GM23338 (cell line): ENCODE results near the gene PCBP4. TPM values are rescaled to one million over a fixed set of nuclear protein-coding genes. Genes with fewer than 3 reads are reported as not detected.

ENCODE experiments used
- ATAC-seq: fragments of 200-7000 bp; cut with Tn5 transposase; 3 replicates; pipeline ENCODE4 v1.9.1; 2020
- DNase-seq: peaks from one replicate; pipeline ENCODE4 v3.0.0-alpha.2; 2015; ENCODE audit warnings: low spot score
- H2AFZ ChIP-seq: fragments of 200-600 bp; sonication (generic); 2 replicates; pipeline ENCODE4 v1.8.0; 2016; ENCODE audit warnings: antibody characterized with exemption, mild to moderate bottlenecking, moderate library complexity
- H3F3A ChIP-seq: fragments of 200-600 bp; sonication (generic); replicated peaks from 2 replicates; pipeline ENCODE4 v1.8.0; 2017; ENCODE audit warnings: antibody characterized with exemption, mixed run types, low read depth
- H3K27ac ChIP-seq: fragments of 200-600 bp; sonication (generic); 2 replicates; pipeline ENCODE4 v1.6.1; 2016; ENCODE audit warnings: low read depth
- H3K27me3 ChIP-seq: fragments of 200-600 bp; sonication (generic); 2 replicates; pipeline ENCODE4 v1.8.0; 2016; ENCODE audit warnings: mild to moderate bottlenecking, mixed run types, moderate library complexity; ENCODE audit not compliant: insufficient read depth
- H3K36me3 ChIP-seq: fragments of 200-600 bp; sonication (generic); 2 replicates; pipeline ENCODE4 v1.8.0; 2016; ENCODE audit warnings: mild to moderate bottlenecking; ENCODE audit not compliant: insufficient read depth
- H3K4me1 ChIP-seq: fragments of 200-600 bp; sonication (generic); 2 replicates; pipeline ENCODE4 v1.8.0; 2016; ENCODE audit warnings: mild to moderate bottlenecking, moderate library complexity; ENCODE audit not compliant: insufficient read depth
- H3K4me2 ChIP-seq: fragments of 200-600 bp; sonication (generic); 2 replicates; pipeline ENCODE4 v1.7.1; 2017; ENCODE audit warnings: mixed run types
- H3K4me3 ChIP-seq: fragments of 200-600 bp; sonication (generic); 2 replicates; pipeline ENCODE4 v1.6.1; 2016; ENCODE audit warnings: mixed run types
- H3K79me2 ChIP-seq: fragments of 200-600 bp; sonication (generic); replicated peaks from 2 replicates; pipeline ENCODE4 v1.8.0; 2017; ENCODE audit warnings: mild to moderate bottlenecking; ENCODE audit not compliant: insufficient read depth
- H3K9me2 ChIP-seq: fragments of 200-600 bp; sonication (generic); 2 replicates; pipeline ENCODE4 v1.8.0; 2017; ENCODE audit not compliant: insufficient read depth
- H4K20me1 ChIP-seq: fragments of 200-600 bp; sonication (generic); replicated peaks from 2 replicates; pipeline ENCODE4 v1.8.0; 2017; ENCODE audit warnings: mild to moderate bottlenecking; ENCODE audit not compliant: insufficient read depth
- H3K27ac Mint-ChIP-seq: 2 replicates; pipeline ENCODE4 v1.8.0; 2020; ENCODE audit warnings: inconsistent platforms, mild to moderate bottlenecking, moderate library complexity, mixed read lengths
- H3K27me3 Mint-ChIP-seq: 3 replicates; pipeline ENCODE4 v1.8.0; 2022; ENCODE audit warnings: low read depth, mild to moderate bottlenecking, moderate library complexity, mixed read lengths, inconsistent platforms; ENCODE audit not compliant: insufficient read depth, poor library complexity
- H3K36me3 Mint-ChIP-seq: 3 replicates; pipeline ENCODE4 v1.8.0; 2021; ENCODE audit warnings: low read depth, mild to moderate bottlenecking, inconsistent platforms, moderate library complexity, mixed read lengths
- H3K4me1 Mint-ChIP-seq: 3 replicates; pipeline ENCODE4 v1.8.0; 2020; ENCODE audit warnings: mild to moderate bottlenecking, inconsistent platforms, mixed read lengths
- H3K4me3 Mint-ChIP-seq: 3 replicates; pipeline ENCODE4 v1.8.0; 2021; ENCODE audit warnings: moderate library complexity, mild to moderate bottlenecking, inconsistent platforms, mixed read lengths
- H3K9me3 Mint-ChIP-seq: 3 replicates; pipeline ENCODE4 v1.8.0; 2020; ENCODE audit warnings: moderate library complexity, mild to moderate bottlenecking, inconsistent platforms, mixed read lengths
- CREB1 ChIP-seq: fragments of 250-450 bp; sonication (Bioruptor Pico); IDR thresholded peaks from 2 replicates; pipeline ENCODE4 v1.5.0; 2020; ENCODE audit warnings: low read depth, mild to moderate bottlenecking, moderate library complexity
- EZH2phosphoT487 ChIP-seq: fragments of 200-600 bp; sonication (generic); IDR thresholded peaks from one replicate; pipeline ENCODE4 v1.8.1; 2018; ENCODE audit warnings: antibody characterized with exemption; ENCODE audit not compliant: unreplicated experiment
- JUNB ChIP-seq: IDR thresholded peaks from one replicate; pipeline ENCODE4 v1.6.1; 2016; ENCODE audit warnings: antibody characterized with exemption; ENCODE audit not compliant: unreplicated experiment
- NANOG ChIP-seq: IDR thresholded peaks from 2 replicates; pipeline ENCODE4 v1.6.1; 2016; ENCODE audit warnings: antibody characterized with exemption, borderline replicate concordance
- STAT1 ChIP-seq: IDR thresholded peaks from one replicate; pipeline ENCODE4 v1.6.1; 2016; ENCODE audit warnings: antibody characterized with exemption; ENCODE audit not compliant: unreplicated experiment
- ZNF114 ChIP-seq: fragments of 250-450 bp; sonication (Bioruptor Pico); IDR thresholded peaks from 2 replicates; pipeline ENCODE4 v1.5.0; 2020; ENCODE audit warnings: mild to moderate bottlenecking, moderate library complexity
- ZNF331 ChIP-seq: fragments of 250-450 bp; sonication (Bioruptor Pico); IDR thresholded peaks from 2 replicates; pipeline ENCODE4 v1.5.0; 2020; ENCODE audit warnings: low read depth, mild to moderate bottlenecking, moderate library complexity
- polyA plus RNA-seq: library from polyadenylated mRNA; unstranded; fragments of >200 nt; fragmentation: Nextera tagmentation; extraction: Ambion mirVana; gene quantifications from 2 replicates; pipeline ENCODE4 v1.2.1, GENCODE V29; 2016
- total RNA-seq: library from RNA; depleted of rRNA; stranded (reverse); fragments of >200 nt; shearing (Covaris generic); gene quantifications from 2 replicates; pipeline ENCODE4 v1.2.3, GENCODE V29; 2014
- TF ChIP-seq, protein P1 (sequence below): IDR thresholded peaks from 2 replicates; pipeline ENCODE4 v1.6.1; 2016; ENCODE audit warnings: antibody characterized with exemption
- TF ChIP-seq, protein P2 (sequence below): IDR thresholded peaks from one replicate; pipeline ENCODE4 v1.6.1; 2018; ENCODE audit warnings: antibody characterized with exemption; ENCODE audit not compliant: unreplicated experiment
- TF ChIP-seq, protein P3 (sequence below): fragments of 250-450 bp; sonication (Bioruptor Pico); IDR thresholded peaks from 2 replicates; pipeline ENCODE4 v1.5.0; 2020; ENCODE audit warnings: mild to moderate bottlenecking, moderate library complexity

The PCBP4 gene
- total and polyA plus RNA-seq, 2 experiments from 2014 or later, result 11.8 to 37.6 TPM

DNA sequence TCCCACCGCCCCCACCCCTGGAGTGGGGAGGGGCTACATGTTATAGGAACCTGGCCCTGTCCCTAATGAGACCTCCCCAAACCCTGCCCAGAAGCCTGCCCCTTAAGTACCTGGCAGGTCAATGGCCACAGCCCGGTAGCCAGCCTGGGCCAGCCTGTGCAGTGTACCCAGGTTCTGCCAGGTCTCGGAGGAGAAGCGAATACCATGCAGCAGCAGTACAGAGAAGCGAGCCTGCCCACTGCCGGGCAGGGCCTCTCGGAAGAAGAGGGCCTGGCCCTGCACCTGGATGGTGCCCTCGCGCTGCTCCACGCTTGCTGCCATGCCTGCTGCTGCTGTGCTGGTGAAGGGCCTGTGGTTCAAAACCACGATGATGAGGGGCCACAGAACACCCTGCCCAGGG, 4.1 kb upstream of the PCBP4 start:
- no peaks in the 10 kb centered on the region for H4K20me1 ChIP-seq
- Mint-ChIP-seq H3K36me3 (peaks cover 3% of the 10 kb centered on the region; the same call in 2 of the 3 replicates), H3K27ac (no peak overlapping the region), H3K27me3 (peaks cover 37% of the 10 kb centered on the region), H3K9me3 (no peaks in the 10 kb centered on the region; the same call in 1 of the 3 replicates), H3K4me1 (peaks cover 43% of the 10 kb centered on the region), H3K4me3 (no peak overlapping the region)
- no peak overlapping the region for H3K4me2 ChIP-seq
- peaks cover 35% of the 10 kb centered on the region for H3K4me1 ChIP-seq
- TF ChIP-seq ZNF331 (no peak), STAT1 (no peak), NANOG (no peak), CREB1 (no peak), ZNF114 (no peak), JUNB (no peak), EZH2phosphoT487 (no peak)
- TF ChIP-seq, protein P1, sequence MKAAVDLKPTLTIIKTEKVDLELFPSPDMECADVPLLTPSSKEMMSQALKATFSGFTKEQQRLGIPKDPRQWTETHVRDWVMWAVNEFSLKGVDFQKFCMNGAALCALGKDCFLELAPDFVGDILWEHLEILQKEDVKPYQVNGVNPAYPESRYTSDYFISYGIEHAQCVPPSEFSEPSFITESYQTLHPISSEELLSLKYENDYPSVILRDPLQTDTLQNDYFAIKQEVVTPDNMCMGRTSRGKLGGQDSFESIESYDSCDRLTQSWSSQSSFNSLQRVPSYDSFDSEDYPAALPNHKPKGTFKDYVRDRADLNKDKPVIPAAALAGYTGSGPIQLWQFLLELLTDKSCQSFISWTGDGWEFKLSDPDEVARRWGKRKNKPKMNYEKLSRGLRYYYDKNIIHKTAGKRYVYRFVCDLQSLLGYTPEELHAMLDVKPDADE, result no peak
- TF ChIP-seq, protein P2, sequence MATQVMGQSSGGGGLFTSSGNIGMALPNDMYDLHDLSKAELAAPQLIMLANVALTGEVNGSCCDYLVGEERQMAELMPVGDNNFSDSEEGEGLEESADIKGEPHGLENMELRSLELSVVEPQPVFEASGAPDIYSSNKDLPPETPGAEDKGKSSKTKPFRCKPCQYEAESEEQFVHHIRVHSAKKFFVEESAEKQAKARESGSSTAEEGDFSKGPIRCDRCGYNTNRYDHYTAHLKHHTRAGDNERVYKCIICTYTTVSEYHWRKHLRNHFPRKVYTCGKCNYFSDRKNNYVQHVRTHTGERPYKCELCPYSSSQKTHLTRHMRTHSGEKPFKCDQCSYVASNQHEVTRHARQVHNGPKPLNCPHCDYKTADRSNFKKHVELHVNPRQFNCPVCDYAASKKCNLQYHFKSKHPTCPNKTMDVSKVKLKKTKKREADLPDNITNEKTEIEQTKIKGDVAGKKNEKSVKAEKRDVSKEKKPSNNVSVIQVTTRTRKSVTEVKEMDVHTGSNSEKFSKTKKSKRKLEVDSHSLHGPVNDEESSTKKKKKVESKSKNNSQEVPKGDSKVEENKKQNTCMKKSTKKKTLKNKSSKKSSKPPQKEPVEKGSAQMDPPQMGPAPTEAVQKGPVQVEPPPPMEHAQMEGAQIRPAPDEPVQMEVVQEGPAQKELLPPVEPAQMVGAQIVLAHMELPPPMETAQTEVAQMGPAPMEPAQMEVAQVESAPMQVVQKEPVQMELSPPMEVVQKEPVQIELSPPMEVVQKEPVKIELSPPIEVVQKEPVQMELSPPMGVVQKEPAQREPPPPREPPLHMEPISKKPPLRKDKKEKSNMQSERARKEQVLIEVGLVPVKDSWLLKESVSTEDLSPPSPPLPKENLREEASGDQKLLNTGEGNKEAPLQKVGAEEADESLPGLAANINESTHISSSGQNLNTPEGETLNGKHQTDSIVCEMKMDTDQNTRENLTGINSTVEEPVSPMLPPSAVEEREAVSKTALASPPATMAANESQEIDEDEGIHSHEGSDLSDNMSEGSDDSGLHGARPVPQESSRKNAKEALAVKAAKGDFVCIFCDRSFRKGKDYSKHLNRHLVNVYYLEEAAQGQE, result no peak
- TF ChIP-seq, protein P3, sequence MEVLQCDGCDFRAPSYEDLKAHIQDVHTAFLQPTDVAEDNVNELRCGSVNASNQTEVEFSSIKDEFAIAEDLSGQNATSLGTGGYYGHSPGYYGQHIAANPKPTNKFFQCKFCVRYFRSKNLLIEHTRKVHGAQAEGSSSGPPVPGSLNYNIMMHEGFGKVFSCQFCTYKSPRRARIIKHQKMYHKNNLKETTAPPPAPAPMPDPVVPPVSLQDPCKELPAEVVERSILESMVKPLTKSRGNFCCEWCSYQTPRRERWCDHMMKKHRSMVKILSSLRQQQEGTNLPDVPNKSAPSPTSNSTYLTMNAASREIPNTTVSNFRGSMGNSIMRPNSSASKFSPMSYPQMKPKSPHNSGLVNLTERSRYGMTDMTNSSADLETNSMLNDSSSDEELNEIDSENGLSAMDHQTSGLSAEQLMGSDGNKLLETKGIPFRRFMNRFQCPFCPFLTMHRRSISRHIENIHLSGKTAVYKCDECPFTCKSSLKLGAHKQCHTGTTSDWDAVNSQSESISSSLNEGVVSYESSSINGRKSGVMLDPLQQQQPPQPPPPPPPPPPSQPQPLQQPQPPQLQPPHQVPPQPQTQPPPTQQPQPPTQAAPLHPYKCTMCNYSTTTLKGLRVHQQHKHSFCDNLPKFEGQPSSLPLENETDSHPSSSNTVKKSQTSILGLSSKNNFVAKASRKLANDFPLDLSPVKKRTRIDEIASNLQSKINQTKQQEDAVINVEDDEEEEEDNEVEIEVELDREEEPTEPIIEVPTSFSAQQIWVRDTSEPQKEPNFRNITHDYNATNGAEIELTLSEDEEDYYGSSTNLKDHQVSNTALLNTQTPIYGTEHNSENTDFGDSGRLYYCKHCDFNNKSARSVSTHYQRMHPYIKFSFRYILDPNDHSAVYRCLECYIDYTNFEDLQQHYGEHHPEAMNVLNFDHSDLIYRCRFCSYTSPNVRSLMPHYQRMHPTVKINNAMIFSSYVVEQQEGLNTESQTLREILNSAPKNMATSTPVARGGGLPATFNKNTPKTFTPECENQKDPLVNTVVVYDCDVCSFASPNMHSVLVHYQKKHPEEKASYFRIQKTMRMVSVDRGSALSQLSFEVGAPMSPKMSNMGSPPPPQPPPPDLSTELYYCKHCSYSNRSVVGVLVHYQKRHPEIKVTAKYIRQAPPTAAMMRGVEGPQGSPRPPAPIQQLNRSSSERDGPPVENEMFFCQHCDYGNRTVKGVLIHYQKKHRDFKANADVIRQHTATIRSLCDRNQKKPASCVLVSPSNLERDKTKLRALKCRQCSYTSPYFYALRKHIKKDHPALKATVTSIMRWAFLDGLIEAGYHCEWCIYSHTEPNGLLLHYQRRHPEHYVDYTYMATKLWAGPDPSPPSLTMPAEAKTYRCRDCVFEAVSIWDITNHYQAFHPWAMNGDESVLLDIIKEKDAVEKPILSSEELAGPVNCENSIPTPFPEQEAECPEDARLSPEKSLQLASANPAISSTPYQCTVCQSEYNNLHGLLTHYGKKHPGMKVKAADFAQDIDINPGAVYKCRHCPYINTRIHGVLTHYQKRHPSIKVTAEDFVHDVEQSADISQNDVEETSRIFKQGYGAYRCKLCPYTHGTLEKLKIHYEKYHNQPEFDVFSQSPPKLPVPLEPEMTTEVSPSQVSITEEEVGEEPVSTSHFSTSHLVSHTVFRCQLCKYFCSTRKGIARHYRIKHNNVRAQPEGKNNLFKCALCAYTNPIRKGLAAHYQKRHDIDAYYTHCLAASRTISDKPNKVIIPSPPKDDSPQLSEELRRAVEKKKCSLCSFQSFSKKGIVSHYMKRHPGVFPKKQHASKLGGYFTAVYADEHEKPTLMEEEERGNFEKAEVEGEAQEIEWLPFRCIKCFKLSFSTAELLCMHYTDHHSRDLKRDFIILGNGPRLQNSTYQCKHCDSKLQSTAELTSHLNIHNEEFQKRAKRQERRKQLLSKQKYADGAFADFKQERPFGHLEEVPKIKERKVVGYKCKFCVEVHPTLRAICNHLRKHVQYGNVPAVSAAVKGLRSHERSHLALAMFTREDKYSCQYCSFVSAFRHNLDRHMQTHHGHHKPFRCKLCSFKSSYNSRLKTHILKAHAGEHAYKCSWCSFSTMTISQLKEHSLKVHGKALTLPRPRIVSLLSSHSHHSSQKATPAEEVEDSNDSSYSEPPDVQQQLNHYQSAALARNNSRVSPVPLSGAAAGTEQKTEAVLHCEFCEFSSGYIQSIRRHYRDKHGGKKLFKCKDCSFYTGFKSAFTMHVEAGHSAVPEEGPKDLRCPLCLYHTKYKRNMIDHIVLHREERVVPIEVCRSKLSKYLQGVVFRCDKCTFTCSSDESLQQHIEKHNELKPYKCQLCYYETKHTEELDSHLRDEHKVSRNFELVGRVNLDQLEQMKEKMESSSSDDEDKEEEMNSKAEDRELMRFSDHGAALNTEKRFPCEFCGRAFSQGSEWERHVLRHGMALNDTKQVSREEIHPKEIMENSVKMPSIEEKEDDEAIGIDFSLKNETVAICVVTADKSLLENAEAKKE (CRISPR knock-in tag), result no peak
- H3K27me3 ChIP-seq, result peaks cover 27% of the 10 kb centered on the region
- no peak overlapping the region for H2AFZ ChIP-seq
- H3F3A ChIP-seq, result peaks cover 31% of the 10 kb centered on the region
- no peaks in the 10 kb centered on the region for H3K36me3 ChIP-seq
- no peak overlapping the region for H3K27ac ChIP-seq
- H3K79me2 ChIP-seq, result no peaks in the 10 kb centered on the region
- no peak for ATAC-seq
- no peak for DNase-seq
- H3K9me2 ChIP-seq, result no peaks in the 10 kb centered on the region
- H3K4me3 ChIP-seq, result no peak overlapping the region
